Omental fat pad (tissue), 4 donors: Measurements from ENCODE around the gene PIGQ. TPM values are rescaled to one million over a fixed set of nuclear protein-coding genes. Genes with fewer than 3 reads are reported as not detected.
"Not testable (repeated sequence)": the region's sequence is repeated elsewhere in the genome, so short reads cannot be mapped to it uniquely, and the experiment has no call there.

Experiments
- ATAC-seq: fragments of 150-250 bp; one replicate; pipeline ENCODE4 v1.9.1; 2016; ENCODE audit warnings: mild to moderate bottlenecking, moderate library complexity; ENCODE audit not compliant: low FRiP score
- DNase-seq: peaks from one replicate; pipeline ENCODE4 v3.0.0-alpha.2; 2019; ENCODE audit warnings: low spot score
- total RNA-seq, 4 donors: library from RNA; depleted of rRNA; stranded (reverse); fragments of >200 nt; gene quantifications; one replicate each; pipeline ENCODE4 v1.1.0, GENCODE V29; 2016
- TF ChIP-seq, protein P1 (sequence below), 3 donors: fragments of 450-650 bp; IDR thresholded peaks; one replicate each; pipeline ENCODE4 v1.5.1; 2016 to 2017; ENCODE audit warnings: antibody characterized with exemption in 3 of 3, mild to moderate bottlenecking in 3 of 3, moderate library complexity in 2 of 3

PIGQ gene
- total RNA-seq, 4 donors from 2014 or later, result 22.0 to 25.1 (median 23.8) TPM

DNA sequence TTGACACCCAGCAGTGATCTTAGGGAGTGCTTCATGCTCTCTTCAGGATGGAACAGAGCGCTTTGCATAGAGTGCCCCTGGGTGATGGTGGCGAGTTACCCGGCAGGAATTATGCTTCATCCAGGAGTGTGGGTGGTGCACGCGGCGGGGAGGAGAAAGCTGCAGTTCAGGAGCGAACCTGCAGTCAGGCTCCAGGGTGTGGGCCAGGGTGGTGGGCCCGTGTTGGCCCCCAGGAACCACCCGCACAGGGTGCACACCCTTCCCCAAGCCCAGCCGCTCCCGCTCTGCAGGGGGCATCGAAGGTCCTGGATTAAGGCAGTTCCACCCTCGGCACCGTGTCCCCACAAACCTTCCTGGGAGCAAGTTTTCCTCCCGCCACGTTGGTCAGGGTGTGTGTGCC is 24.0 kb downstream of the PIGQ start:
- TF ChIP-seq, protein P1, sequence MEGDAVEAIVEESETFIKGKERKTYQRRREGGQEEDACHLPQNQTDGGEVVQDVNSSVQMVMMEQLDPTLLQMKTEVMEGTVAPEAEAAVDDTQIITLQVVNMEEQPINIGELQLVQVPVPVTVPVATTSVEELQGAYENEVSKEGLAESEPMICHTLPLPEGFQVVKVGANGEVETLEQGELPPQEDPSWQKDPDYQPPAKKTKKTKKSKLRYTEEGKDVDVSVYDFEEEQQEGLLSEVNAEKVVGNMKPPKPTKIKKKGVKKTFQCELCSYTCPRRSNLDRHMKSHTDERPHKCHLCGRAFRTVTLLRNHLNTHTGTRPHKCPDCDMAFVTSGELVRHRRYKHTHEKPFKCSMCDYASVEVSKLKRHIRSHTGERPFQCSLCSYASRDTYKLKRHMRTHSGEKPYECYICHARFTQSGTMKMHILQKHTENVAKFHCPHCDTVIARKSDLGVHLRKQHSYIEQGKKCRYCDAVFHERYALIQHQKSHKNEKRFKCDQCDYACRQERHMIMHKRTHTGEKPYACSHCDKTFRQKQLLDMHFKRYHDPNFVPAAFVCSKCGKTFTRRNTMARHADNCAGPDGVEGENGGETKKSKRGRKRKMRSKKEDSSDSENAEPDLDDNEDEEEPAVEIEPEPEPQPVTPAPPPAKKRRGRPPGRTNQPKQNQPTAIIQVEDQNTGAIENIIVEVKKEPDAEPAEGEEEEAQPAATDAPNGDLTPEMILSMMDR (IDR thresholded peaks at IDR 0.05), result no peak
- ATAC-seq (no peak), DNase-seq (no peak)

DNA sequence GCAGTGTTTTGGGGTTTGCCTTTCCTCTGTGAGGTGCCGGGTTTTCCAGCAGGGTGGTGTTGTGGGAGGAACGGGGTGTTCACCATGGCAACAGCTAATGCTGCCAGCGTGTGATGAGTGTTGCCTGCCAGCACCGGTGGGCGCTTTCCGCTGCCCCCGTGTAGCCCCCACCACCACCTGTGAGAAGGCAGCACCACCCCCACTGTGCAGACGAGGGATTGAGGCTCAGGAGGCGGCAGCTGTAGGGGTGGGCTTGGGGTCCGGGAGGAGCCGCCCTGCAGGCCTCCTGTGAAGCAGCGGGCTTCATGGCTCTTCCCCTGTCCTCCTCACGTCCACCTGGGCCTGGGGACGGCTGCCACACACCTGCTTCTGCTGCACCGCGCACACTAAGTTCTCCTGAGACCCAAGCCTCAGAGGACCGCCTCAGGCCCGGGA is 25.3 kb downstream of the PIGQ start:
- DNase-seq, result no peak
- ATAC-seq, result no peak
- TF ChIP-seq, protein P1 (IDR thresholded peaks at IDR 0.05), result no peak

- no peak for ATAC-seq
- DNase-seq, result no peak
- TF ChIP-seq, protein P1 (IDR thresholded peaks at IDR 0.05), result no peak
Measured at GRCh38 chr16:595942-596735, 26.4 kb downstream of the PIGQ start.

DNA sequence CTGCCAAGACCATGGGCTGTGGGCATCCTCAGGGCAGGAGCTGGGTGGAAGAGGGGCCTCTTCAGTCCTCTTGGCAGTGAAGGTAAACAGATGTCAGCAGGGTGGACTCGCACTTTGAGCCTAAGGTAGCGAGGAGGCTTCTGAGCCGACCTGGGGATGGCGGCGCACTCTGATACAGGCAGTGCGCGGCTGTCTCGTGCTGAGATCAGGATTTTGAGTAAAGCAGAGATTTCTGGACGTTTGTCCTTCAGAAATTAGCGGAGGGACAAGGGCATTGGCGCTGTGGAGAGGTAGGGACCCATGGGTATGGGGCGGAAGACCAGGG is 26.9 kb downstream of the PIGQ start:
- no peak for DNase-seq
- no peak for ATAC-seq
- TF ChIP-seq, protein P1 (IDR thresholded peaks at IDR 0.05), result no peak

- not testable (repeated sequence) for ATAC-seq, DNase-seq
Measured at GRCh38 chr16:597655-598054, 27.9 kb downstream of the PIGQ start.

DNA sequence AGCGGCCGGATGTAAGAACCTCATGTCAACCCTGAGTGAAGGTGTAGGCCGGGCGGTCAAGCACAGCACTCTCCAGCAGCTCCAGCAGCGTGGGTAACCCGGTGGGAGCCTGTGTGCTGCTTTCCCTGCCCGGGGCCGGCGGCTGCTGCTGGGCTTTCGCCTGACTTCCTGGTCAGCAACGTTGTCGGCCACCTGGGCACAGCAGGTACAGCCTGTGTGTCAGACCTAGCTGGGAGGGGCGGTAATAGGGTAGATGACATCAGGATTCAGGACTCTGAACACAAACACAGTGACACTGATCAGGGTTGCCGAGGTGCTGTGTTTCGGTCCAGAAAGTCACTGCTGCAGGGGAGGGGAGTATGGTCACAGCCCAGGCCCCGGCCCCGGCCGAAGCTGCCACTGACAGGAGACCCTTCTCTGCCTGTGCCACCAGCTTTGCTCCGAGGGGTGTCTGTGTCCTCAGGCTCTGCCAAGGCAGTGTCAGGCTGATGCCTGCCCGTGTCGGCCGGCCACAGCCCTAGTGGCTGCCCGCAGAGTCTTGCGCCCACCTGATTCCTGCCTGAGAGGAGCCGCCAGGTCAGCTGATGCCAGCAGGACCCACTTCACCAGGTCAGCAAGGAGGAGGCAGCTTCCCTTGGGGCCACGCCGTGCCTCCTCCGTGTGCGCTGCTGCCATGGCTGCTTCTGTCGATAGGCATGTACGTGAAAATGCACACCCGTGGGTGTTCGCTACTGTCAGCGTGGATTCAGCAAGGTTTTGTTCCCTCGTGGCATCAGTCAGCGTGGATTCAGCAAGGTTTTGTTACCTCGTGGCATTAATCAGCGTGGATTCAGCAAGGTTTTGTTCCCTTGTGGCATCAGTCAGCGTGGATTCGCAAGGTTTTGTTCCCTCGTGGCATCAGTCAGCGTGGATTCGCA is 29.3 kb downstream of the PIGQ start:
- DNase-seq (no peak), ATAC-seq (no peak)
- TF ChIP-seq, protein P1 (IDR thresholded peaks at IDR 0.05), result no peak

GRCh38 chr16:600781-601180 is 31.0 kb downstream of the PIGQ start:
- TF ChIP-seq, protein P1 (IDR thresholded peaks at IDR 0.05), result no peak
- DNase-seq (no peak), ATAC-seq (no peak)
